Measurements from ENCODE around the gene MCHR1.
A peak's percentile ranks its signal among the peaks of the same experiment; 100 is the strongest.
"Not testable (repeated sequence)": the region's sequence is repeated elsewhere in the genome, so short reads cannot be mapped to it uniquely, and the experiment has no call there.

Gene MCHR1

DNA sequence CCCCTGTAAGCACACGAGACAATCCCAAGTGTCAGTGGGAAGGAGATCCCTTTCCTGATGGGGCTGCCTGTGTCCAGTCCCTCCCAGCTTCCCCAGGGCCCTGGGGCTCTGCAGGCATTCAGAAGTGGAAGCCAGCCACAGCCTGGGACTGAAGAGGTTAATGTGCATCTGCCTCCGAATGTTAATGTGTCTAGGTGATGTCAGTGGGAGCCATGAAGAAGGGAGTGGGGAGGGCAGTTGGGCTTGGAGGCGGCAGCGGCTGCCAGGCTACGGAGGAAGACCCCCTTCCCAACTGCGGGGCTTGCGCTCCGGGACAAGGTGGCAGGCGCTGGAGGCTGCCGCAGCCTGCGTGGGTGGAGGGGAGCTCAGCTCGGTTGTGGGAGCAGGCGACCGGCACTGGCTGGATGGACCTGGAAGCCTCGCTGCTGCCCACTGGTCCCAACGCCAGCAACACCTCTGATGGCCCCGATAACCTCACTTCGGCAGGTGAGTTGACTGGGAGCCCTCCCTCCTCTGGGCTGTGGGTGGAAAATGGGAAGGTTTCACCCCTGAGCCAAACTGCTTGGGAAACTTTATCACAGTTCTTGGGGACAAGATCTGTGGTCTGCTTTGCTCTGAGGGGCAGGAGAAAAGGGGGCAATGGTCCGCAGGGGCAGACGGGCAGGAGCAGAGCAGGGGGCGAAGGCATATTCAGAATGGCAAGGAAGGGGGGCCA is at the start of gene MCHR1:
MCHR1 (plus strand) TSS at position 236 of the 715 bp plus-strand sequence; CDS start at position 405, 169 bp downstream.
- DNase-seq, result no peak

DNA sequence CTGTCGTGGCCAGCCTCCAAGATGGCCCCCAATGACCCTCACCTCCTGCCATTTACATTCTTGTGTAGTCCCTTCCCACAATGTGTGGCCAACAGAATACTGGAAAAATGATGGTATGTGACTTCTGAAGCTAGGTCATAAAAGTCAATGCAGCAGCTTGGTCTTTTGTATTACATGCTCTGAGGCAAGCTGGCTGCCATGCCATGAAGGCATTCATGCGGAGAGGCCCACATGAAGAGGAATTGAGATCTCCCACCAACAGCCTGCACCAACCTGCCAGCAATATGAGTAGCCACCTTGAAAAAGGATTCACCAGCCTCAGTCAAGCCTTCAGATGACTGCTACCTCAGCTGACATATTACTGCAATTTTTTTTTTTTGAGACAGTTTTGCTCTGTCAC is 47.4 kb upstream of the MCHR1 start:
- DNase-seq, result no peak

- no peak for DNase-seq
Observed at GRCh38 chr22:40633036-40633435, 46.2 kb upstream of the MCHR1 start.

GRCh38 chr22:40634119-40634903 is 45.0 kb upstream of the MCHR1 start:
- DNase-seq, result no peak

- DNase-seq, result no peak
Observed at GRCh38 chr22:40635043-40635939, 44.0 kb upstream of the MCHR1 start.

DNA sequence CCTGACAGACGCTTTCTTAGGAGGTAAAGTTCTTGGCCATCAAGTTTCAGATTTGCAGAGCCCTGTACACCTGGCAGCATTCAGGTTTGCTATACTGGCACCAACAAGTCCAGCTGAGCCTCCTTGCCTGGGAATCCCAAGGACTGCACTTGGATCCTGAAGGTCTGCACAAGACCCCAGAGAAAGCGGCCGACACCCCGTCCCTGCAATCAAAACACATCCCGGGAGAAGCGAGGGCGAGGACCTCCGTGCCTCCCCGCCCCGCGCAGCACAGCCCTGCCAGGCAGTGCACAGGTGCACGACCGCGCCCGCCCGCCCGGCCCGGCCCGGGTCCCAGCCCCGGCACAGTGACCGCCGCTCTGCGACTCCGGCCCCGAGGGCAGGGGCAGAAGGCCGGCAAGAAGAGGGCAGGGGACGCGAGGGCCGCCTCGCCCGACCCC is 43.3 kb upstream of the MCHR1 start:
- DNase-seq, result no peak

DNA sequence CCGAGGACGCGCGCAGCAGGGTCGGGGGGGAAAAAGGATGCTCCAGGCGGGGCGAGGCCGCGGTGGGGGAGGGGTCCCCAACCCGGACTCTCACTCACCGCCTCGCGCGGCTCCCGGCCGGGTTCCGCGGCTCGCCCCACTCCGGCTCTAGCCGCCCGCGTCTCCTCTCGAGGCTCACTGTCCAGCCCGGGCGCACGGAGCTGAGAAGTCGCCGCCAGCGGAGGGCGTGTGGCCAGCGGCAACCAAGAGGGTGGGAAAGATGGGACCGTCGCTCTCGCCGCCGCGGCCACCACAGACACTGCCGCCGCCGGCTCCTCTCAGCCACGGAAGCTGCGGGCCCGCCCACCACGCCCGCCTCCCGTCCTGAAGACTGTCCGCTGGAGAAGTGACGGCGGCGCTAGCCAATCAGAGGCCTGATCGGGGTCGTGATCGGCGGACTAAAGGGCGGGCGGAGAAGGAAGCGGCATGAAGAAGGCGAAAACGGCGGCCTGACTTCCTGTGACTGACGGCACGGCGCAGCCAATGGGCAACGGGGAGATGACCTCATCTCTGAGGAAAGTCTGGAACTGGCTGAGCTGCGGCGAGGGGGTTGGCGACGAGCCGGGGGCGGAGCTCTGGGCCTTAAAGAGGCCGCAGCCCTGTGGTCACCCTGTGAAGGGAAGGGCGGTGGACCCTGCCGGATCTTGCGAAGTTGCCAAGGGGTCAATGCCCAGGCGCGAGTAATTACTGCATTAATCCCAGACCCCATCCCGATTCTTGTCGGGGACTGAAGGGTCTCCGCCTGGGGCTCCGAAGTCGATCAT is 42.7 kb upstream of the MCHR1 start, which contains the start of gene MRTFA:
MRTFA (minus strand) TSS at position 340 of the 803 bp plus-strand sequence.
- peak; percentile 99 for DNase-seq

- peak; percentile 59 for DNase-seq
Observed at GRCh38 chr22:40637183-40638150, 41.8 kb upstream of the MCHR1 start.

DNA sequence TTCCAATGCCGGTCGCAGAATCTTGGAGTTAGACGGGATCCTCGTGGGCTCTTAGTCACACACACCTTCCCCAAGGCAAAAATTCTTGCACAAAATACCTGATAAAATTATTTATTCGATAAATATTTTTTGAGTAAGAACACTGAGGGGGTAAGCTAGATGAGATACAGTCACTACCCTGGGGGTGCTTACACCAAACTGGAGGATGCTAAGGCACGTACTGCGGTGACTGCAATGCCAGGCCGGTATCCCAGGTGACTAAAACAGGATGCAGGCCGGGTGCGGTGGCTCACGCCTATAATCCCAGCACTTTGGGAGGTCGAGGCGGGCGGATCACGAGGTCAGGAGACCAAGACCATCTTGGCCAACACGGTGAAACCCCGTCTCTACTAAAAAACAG is 41.0 kb upstream of the MCHR1 start:
- no peak for DNase-seq

- DNase-seq, result no peak
Observed at GRCh38 chr22:40641269-40641668, 38.0 kb upstream of the MCHR1 start.

DNA sequence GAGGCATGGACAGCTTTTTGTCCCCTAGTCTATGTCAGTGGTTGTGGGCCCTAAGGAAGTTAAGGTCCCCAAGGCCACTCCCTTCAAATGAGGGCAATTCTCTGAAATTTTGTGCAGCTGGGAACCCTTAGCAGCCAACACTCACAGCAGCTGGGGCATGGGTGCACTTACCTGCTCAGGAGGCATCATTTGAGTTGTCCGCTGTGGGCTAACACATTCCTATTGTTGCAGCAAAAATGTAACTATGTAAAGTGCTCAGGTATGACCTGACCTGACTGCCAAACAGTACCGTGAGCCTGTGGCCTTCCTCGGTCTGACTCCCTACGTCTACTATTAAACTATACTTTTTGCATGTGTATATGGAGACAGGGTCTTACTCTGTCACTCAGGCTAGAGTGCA is 37.0 kb upstream of the MCHR1 start:
- DNase-seq, result no peak

DNA sequence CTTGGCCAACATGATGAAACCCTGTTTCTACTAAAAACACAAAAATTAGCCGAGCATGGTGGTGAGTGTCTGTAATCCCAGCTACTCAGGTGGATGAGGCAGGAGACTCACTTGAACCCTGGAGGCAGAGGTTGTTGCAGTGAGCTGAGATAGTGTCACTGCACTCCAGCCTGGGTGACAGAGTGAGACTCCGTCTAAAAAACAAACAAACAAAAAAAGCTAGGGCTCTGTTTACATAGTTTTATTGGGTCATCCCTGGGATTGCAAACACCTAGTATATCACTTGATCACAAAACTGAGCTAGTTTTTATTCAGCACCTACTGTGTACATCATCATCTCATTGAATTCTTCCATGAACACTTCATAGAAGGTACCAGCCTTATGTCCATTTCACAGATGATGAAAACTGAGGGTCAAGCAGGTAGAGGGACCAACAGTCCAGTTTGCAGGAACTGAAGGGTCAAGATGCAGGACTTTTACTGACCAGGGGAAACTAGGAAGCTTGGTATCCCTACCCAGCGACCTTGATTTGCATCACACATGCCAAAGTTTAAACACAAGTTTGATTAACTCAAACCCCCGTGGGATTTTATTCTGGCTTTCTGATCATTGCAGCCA is 33.6 kb upstream of the MCHR1 start:
- DNase-seq, result no peak

DNA sequence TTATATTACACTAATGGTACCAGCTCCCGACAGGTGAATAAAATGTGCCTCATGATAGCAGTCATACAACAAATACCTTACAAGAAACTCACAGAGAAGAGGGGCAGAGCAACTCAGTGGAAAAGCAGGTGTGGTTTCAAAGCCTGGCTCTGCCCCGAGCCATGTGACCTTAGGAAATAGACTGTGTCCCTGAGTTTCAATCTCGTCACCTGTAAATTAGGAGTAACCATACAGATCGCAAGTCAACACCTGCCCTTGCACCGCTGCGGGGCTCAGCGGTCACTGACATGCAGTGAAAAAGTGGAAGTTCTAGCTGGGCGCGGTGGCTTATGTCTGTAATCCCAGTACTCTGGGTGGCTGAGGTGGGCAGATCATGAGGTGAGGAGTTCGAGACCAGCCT is 30.9 kb upstream of the MCHR1 start:
- no peak for DNase-seq

GRCh38 chr22:40651057-40651456 is 28.2 kb upstream of the MCHR1 start:
- no peak for DNase-seq

GRCh38 chr22:40651563-40652501 is 27.5 kb upstream of the MCHR1 start:
- DNase-seq, result peak; percentile 83

DNA sequence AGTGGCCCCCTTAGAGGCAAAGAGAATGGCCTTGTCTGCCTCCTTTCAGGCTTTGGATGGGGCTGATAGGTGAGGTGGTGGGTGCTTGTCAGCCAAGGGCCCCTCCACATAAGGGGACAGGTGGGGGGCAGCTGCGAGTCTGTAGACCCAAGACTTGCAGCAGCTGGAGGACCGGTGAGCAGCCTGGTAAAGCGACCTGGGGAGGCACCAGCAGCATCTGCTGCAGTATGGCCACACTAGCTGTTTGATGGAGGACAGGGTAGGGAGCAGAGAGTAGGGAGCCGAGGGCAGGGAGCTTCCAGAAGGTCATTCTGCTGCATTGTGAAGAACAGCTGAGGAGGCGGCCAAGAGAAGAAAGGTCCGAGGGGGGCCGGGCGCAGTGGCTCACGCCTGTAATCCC is 25.9 kb upstream of the MCHR1 start:
- DNase-seq, result no peak

- no peak for DNase-seq
Observed at GRCh38 chr22:40654522-40655167, 24.6 kb upstream of the MCHR1 start.

GRCh38 chr22:40655941-40656340 is 23.3 kb upstream of the MCHR1 start:
- DNase-seq, result not testable (repeated sequence)

DNA sequence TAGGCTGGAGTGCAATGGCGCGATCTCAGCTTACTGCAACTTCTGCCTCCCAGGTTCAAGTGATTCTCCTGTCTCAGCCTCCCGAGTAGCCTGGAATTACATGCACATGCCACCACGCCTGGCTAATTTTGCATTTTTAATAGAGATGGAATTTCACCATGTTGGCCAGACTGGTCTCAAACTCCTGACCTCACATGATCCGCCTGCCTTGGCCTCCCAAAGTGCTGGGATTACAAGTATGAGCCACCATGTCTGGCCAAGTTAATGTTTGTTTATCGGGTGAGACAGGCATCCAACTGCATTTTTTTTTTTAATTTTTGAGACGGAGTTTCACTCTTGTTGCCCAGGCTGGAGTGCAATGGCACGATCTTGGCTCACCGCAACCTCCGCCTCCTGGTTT is 22.6 kb upstream of the MCHR1 start:
- not testable (repeated sequence) for DNase-seq
